Endodermal cell (in vitro differentiated cells): Measurements from ENCODE around the gene PRSS21. TPM values are rescaled to one million over a fixed set of nuclear protein-coding genes. Genes with fewer than 3 reads are reported as not detected.

Experiments used
- DNase-seq: peaks from one replicate; pipeline ENCODE4 v3.0.0-alpha.2; 2017
- H3K27ac ChIP-seq: 2 replicates; pipeline ENCODE4 v1.5.1; 2013; ENCODE audit warnings: mild to moderate bottlenecking, low read depth, low read length, moderate library complexity
- H3K27me3 ChIP-seq: 2 replicates; pipeline ENCODE4 v1.6.1; 2013; ENCODE audit warnings: mild to moderate bottlenecking, low read length, moderate library complexity; ENCODE audit not compliant: insufficient read depth, control insufficient read depth, poor library complexity, severe bottlenecking
- H3K36me3 ChIP-seq: 2 replicates; pipeline ENCODE4 v1.7.0; 2013; ENCODE audit warnings: mild to moderate bottlenecking, low read length, moderate library complexity; ENCODE audit not compliant: control insufficient read depth, insufficient read depth
- H3K4me1 ChIP-seq: one replicate; pipeline ENCODE4 v1.7.0; 2013; ENCODE audit warnings: low read length; ENCODE audit not compliant: control insufficient read depth, insufficient read depth
- H3K4me3 ChIP-seq: 2 replicates; pipeline ENCODE4 v1.5.1; 2013; ENCODE audit warnings: mild to moderate bottlenecking, low read length, moderate library complexity
- H3K9ac ChIP-seq: 2 replicates; pipeline ENCODE4 v1.6.1; 2013; ENCODE audit warnings: mild to moderate bottlenecking, low read length, moderate library complexity; ENCODE audit not compliant: poor library complexity, severe bottlenecking; ENCODE audit errors: extremely low read depth
- H3K9me3 ChIP-seq: 2 replicates; pipeline ENCODE4 v1.6.1; 2013; ENCODE audit warnings: mild to moderate bottlenecking, low read length, moderate library complexity; ENCODE audit not compliant: control insufficient read depth
- H3K27ac Mint-ChIP-seq: 2 replicates; pipeline ENCODE4 v1.8.0; 2020; ENCODE audit warnings: mixed read lengths
- H3K27me3 Mint-ChIP-seq: 2 replicates; pipeline ENCODE4 v1.8.0; 2021; ENCODE audit warnings: mild to moderate bottlenecking, mixed read lengths; ENCODE audit not compliant: insufficient read depth
- H3K36me3 Mint-ChIP-seq: 2 replicates; pipeline ENCODE4 v1.8.0; 2020; ENCODE audit warnings: low read depth, mixed read lengths
- H3K4me1 Mint-ChIP-seq: 2 replicates; pipeline ENCODE4 v1.8.0; 2020; ENCODE audit warnings: mixed read lengths
- H3K4me3 Mint-ChIP-seq: 2 replicates; pipeline ENCODE4 v1.8.0; 2020; ENCODE audit warnings: mild to moderate bottlenecking, moderate library complexity, mixed read lengths
- H3K9me3 Mint-ChIP-seq: 2 replicates; pipeline ENCODE4 v1.8.0; 2020; ENCODE audit warnings: mild to moderate bottlenecking, mixed read lengths
- CTCF ChIP-seq: fragments of 200-600 bp; sonication (generic); conservative IDR thresholded peaks from 2 replicates; pipeline ENCODE4 v1.5.0; 2021; ENCODE audit warnings: antibody characterized with exemption, mild to moderate bottlenecking
- WGBS, 2 experiments: methylation state at CpG; one replicate each; pipeline versions ENCODE4 v1.1.5 to v1.1.7; 2013; ENCODE audit warnings: missing lambda C conversion rate in 2 of 2, mixed read lengths in 1 of 2; ENCODE audit not compliant: insufficient coverage in 1 of 2, insufficient read length in 1 of 2; 5-methylcytosine and 5-hydroxymethylcytosine counted together
- total RNA-seq, 2 donors: library from RNA; stranded (reverse); fragmentation: NEBNext Ultra II Directional in 1 of 2; extraction: Animal tissue kit (Norgen Biotek cat#: 25700) in 1 of 2; gene quantifications; 2 replicates in 1 of 2; 3 replicates in 1 of 2; pipeline ENCODE4 v1.2.1, GENCODE V29; 2021

Gene PRSS21
- total RNA-seq, 2 donors from 2014 or later: not detected

- Mint-ChIP-seq H3K27me3 (no peaks in the 10 kb centered on the region), H3K4me3 (no peak overlapping the region), H3K9me3 (no peaks in the 10 kb centered on the region), H3K4me1 (no peaks in the 10 kb centered on the region), H3K27ac (no peak overlapping the region), H3K36me3 (no peaks in the 10 kb centered on the region)
- WGBS, 2 experiments: 89 to 96% methylated on average over 11 to 17 of the region's 17 CpGs
- no peak for TF ChIP-seq CTCF
- H3K27me3 ChIP-seq: no peaks in the 10 kb centered on the region
- H3K36me3 ChIP-seq: no peaks in the 10 kb centered on the region
- no peak overlapping the region for H3K4me3 ChIP-seq
- H3K27ac ChIP-seq: no peak overlapping the region
- no peak for DNase-seq
- no peaks in the 10 kb centered on the region for H3K9me3 ChIP-seq
- no peak overlapping the region for H3K9ac ChIP-seq
- H3K4me1 ChIP-seq: no peaks in the 10 kb centered on the region
Observed at GRCh38 chr16:2828876-2829430, 11.9 kb downstream of the PRSS21 start.

- Histone ChIP-seq H3K9me3 (no peaks in the 10 kb centered on the region), H3K9ac (no peak within 1 kb of the TSS), H3K27me3 (no peaks in the 10 kb centered on the region), H3K36me3 (no peaks in the 10 kb centered on the region), H3K4me3 (no peak within 1 kb of the TSS), H3K4me1 (no peaks in the 10 kb centered on the region), H3K27ac (no peak within 1 kb of the TSS)
- no peaks in the 10 kb centered on the region for H3K4me1 Mint-ChIP-seq
- H3K27ac Mint-ChIP-seq: no peak within 1 kb of the TSS
- no peaks in the 10 kb centered on the region for H3K9me3 Mint-ChIP-seq
- no peak for DNase-seq
- H3K27me3 Mint-ChIP-seq: no peaks in the 10 kb centered on the region
- no peak within 1 kb of the TSS for H3K4me3 Mint-ChIP-seq
- H3K36me3 Mint-ChIP-seq: no peaks in the 10 kb centered on the region
- no peak for TF ChIP-seq CTCF
- 84 to 85% methylated on average over 19 to 32 of the region's 32 CpGs for WGBS, 2 experiments
Observed at GRCh38 chr16:2829501-2830354, 12.7 kb downstream of the PRSS21 start, which contains the start of gene ZG16B. Gene ZG16B, plus strand, starts transcription at chr16:2830303. Its CDS starts 139 bp downstream, at chr16:2830442.

- Histone ChIP-seq H3K4me1 (no peaks in the 10 kb centered on the region), H3K9ac (no peak overlapping the region), H3K4me3 (no peak overlapping the region), H3K27ac (no peak overlapping the region), H3K9me3 (no peaks in the 10 kb centered on the region), H3K27me3 (no peaks in the 10 kb centered on the region), H3K36me3 (no peaks in the 10 kb centered on the region)
- TF ChIP-seq CTCF: no peak
- Mint-ChIP-seq H3K27ac (no peak overlapping the region), H3K4me1 (no peaks in the 10 kb centered on the region), H3K27me3 (no peaks in the 10 kb centered on the region), H3K4me3 (no peak overlapping the region), H3K9me3 (no peaks in the 10 kb centered on the region), H3K36me3 (no peaks in the 10 kb centered on the region)
- 86 to 100% methylated on average over 2 to 5 of the region's 5 CpGs for WGBS, 2 experiments
- no peak for DNase-seq
Observed at GRCh38 chr16:2830355-2830695, 13.3 kb downstream of the PRSS21 start.
